WTC11 (cell line): ENCODE data around the gene TBCEL. TPM values are rescaled to one million over a fixed set of nuclear protein-coding genes. Genes with fewer than 3 reads are reported as not detected.

Experiments
- ATAC-seq: fragments of 200-7000 bp; cut with Tn5 transposase; 2 replicates; pipeline ENCODE4 v1.10.0; 2021; ENCODE audit warnings: mild to moderate bottlenecking, moderate library complexity
- CTCF ChIA-PET: fragments of 300-600 bp; sonication (Branson Sonifier 250); formaldehyde crosslinking; loops from one replicate; lab custom pipeline; 2021; ENCODE audit warnings: antibody characterized with exemption; lab: Charles Lee
- POLR2A ChIA-PET: fragments of 350-600 bp; sonication (Branson Sonifier 250); formaldehyde crosslinking; loops from one replicate; lab custom pipeline; 2021; ENCODE audit warnings: antibody characterized with exemption; lab: Charles Lee
- DNase-seq: peaks from one replicate; pipeline ENCODE4 v3.0.0; 2021; ENCODE audit warnings: low spot score
- H3K27ac Mint-ChIP-seq: 2 replicates; pipeline ENCODE4 v1.8.0; 2021; ENCODE audit warnings: mixed read lengths
- H3K27me3 Mint-ChIP-seq: 2 replicates; pipeline ENCODE4 v1.8.0; 2021; ENCODE audit warnings: low read depth, mild to moderate bottlenecking, moderate library complexity, mixed read lengths
- H3K36me3 Mint-ChIP-seq: 2 replicates; pipeline ENCODE4 v1.8.0; 2021; ENCODE audit warnings: mixed read lengths
- H3K4me1 Mint-ChIP-seq: 2 replicates; pipeline ENCODE4 v1.8.0; 2022; ENCODE audit warnings: mixed read lengths
- H3K4me3 Mint-ChIP-seq: 2 replicates; pipeline ENCODE4 v1.8.0; 2021; ENCODE audit warnings: mild to moderate bottlenecking, moderate library complexity, mixed read lengths
- H3K9me3 Mint-ChIP-seq: 2 replicates; pipeline ENCODE4 v1.8.0; 2021; ENCODE audit warnings: mixed read lengths
- ELF4 ChIP-seq: sonication (generic); formaldehyde crosslinking; IDR thresholded peaks from 2 replicates; pipeline ENCODE4 v1.8.1; 2022; ENCODE audit warnings: low read depth, mild to moderate bottlenecking, moderate library complexity, missing genetic modification reagents
- IRF2 ChIP-seq: sonication (generic); formaldehyde crosslinking; IDR thresholded peaks from 2 replicates; pipeline ENCODE4 v1.8.0; 2022; ENCODE audit warnings: low read depth, missing genetic modification reagents, borderline replicate concordance
- NFYB ChIP-seq: sonication (generic); formaldehyde crosslinking; conservative IDR thresholded peaks from 2 replicates; pipeline ENCODE4 v1.8.0; 2022; ENCODE audit warnings: low read depth, missing genetic modification reagents
- NR1H2 ChIP-seq: sonication (generic); formaldehyde crosslinking; IDR thresholded peaks from 2 replicates; pipeline ENCODE4 v1.9.0; 2021; ENCODE audit warnings: mild to moderate bottlenecking, moderate library complexity, missing genetic modification reagents
- NR2C2 ChIP-seq: sonication (generic); formaldehyde crosslinking; IDR thresholded peaks from 2 replicates; pipeline ENCODE4 v1.8.0; 2022; ENCODE audit warnings: mild to moderate bottlenecking, missing genetic modification reagents
- PRRX2 ChIP-seq: fragments of 250-450 bp; sonication (Bioruptor Pico); IDR thresholded peaks from 2 replicates; pipeline ENCODE4 v1.8.0; 2021; ENCODE audit warnings: mild to moderate bottlenecking
- RORB ChIP-seq: fragments of 250-450 bp; sonication (Bioruptor Pico); IDR thresholded peaks from 2 replicates; pipeline ENCODE4 v1.9.0; 2021; ENCODE audit warnings: mild to moderate bottlenecking
- TCF7 ChIP-seq: sonication (generic); formaldehyde crosslinking; IDR thresholded peaks from 2 replicates; pipeline ENCODE4 v1.8.0; 2022; ENCODE audit warnings: mild to moderate bottlenecking, low read depth, missing genetic modification reagents, moderate library complexity
- ZNF138 ChIP-seq: sonication (generic); formaldehyde crosslinking; conservative IDR thresholded peaks from 2 replicates; pipeline ENCODE4 v1.8.1; 2022; ENCODE audit warnings: mild to moderate bottlenecking, moderate library complexity, missing genetic modification reagents
- ZNF219 ChIP-seq: sonication (generic); formaldehyde crosslinking; IDR thresholded peaks from 2 replicates; pipeline ENCODE4 v1.8.0; 2023; ENCODE audit warnings: missing genetic modification reagents, mild to moderate bottlenecking, borderline replicate concordance
- ZNF317 ChIP-seq: sonication (generic); formaldehyde crosslinking; IDR thresholded peaks from 2 replicates; pipeline ENCODE4 v1.8.1; 2023; ENCODE audit warnings: low read depth, mild to moderate bottlenecking, moderate library complexity, missing genetic modification reagents, borderline replicate concordance
- total RNA-seq: library from RNA; stranded (reverse); gene quantifications from 3 replicates; pipeline ENCODE4 v1.2.3, GENCODE V29; 2021
- TF ChIP-seq, protein P1 (sequence below): fragments of 250-450 bp; sonication (Bioruptor Pico); IDR thresholded peaks from 2 replicates; pipeline ENCODE4 v2.1.2; 2022; ENCODE audit warnings: mild to moderate bottlenecking, moderate library complexity
- TF ChIP-seq, protein P2 (sequence below): sonication (generic); formaldehyde crosslinking; IDR thresholded peaks from 2 replicates; pipeline ENCODE4 v1.8.0; 2022; ENCODE audit warnings: mild to moderate bottlenecking, missing genetic modification reagents
- TF ChIP-seq, protein P3 (sequence below): fragments of 250-450 bp; sonication (Bioruptor Pico); IDR thresholded peaks from 2 replicates; pipeline ENCODE4 v1.9.0; 2021; ENCODE audit warnings: mild to moderate bottlenecking
- TF ChIP-seq, protein P4 (sequence below): fragments of 250-450 bp; sonication (Bioruptor Pico); IDR thresholded peaks from 2 replicates; pipeline ENCODE4 v1.8.0; 2021; ENCODE audit warnings: mild to moderate bottlenecking
- TF ChIP-seq, protein P5 (sequence below): sonication (generic); formaldehyde crosslinking; IDR thresholded peaks from 2 replicates; pipeline ENCODE4 v1.8.0; 2022; ENCODE audit warnings: mild to moderate bottlenecking, missing genetic modification reagents
- TF ChIP-seq, protein P6 (sequence below): fragments of 200-600 bp; IDR thresholded peaks from 2 replicates; pipeline ENCODE4 v1.8.0; 2022; ENCODE audit warnings: antibody characterized with exemption
- TF ChIP-seq, protein P7 (sequence below): sonication (generic); formaldehyde crosslinking; conservative IDR thresholded peaks from 2 replicates; pipeline ENCODE4 v1.8.1; 2023; ENCODE audit warnings: mild to moderate bottlenecking, low read depth, missing genetic modification reagents, moderate library complexity

The TBCEL gene
- total RNA-seq, 1 experiment from 2014 or later = 9.5 TPM

DNA sequence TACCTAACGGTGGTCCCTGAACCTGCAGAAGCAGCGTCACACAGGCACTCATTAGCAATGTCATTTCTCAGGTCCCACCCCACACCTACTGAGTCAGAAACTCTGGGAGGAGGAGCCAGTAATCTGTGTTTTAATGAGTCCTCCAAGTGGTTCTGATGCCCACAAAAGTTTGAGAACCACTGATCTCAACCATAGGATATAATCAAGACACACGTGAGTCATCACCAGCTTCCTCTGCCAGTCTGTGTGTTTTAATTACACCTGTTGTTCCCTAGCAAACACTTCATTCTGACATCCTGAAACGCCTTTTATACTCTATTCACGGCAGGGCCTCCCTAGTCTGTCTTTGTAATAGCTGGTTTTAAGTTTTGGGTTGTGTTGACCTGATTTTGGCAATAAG is 82.9 kb downstream of the TBCEL start (continued):
- TF ChIP-seq, protein P1, sequence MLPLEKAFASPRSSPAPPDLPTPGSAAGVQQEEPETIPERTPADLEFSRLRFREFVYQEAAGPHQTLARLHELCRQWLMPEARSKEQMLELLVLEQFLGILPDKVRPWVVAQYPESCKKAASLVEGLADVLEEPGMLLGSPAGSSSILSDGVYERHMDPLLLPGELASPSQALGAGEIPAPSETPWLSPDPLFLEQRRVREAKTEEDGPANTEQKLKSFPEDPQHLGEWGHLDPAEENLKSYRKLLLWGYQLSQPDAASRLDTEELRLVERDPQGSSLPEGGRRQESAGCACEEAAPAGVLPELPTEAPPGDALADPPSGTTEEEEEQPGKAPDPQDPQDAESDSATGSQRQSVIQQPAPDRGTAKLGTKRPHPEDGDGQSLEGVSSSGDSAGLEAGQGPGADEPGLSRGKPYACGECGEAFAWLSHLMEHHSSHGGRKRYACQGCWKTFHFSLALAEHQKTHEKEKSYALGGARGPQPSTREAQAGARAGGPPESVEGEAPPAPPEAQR = no peak

DNA sequence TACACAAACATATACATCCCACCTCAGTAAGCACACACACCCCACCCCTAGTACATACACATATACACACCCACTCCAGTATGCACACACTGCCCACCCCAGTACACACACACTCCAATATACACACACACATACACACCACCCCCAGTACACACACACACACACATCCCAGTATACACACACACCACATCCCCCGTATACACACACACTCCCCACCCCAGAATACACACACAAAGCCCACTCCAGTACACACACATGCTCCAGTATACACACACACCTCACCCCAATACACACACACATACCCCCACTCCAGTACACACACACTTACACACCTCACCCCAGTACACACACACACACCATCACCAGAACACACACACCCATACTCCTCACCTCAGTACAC is 84.5 kb downstream of the TBCEL start:
- no peak overlapping the region for H3K27ac Mint-ChIP-seq
- H3K4me1 Mint-ChIP-seq = peaks cover 14% of the 10 kb centered on the region
- 0 out of 2 replicates have a peak, but pooled peaks cover 3% of the 10 kb centered on the region for H3K27me3 Mint-ChIP-seq
- no peaks in the 10 kb centered on the region for H3K36me3 Mint-ChIP-seq
- CTCF ChIA-PET = no interaction called here
- TF ChIP-seq ZNF138 (CRISPR knock-in tag) (no peak), RORB (CRISPR knock-in tag) (no peak), ZNF219 (no peak), IRF2 (CRISPR knock-in tag) (no peak), TCF7 (no peak), NR2C2 (CRISPR knock-in tag) (no peak), PRRX2 (no peak), NR1H2 (CRISPR knock-in tag) (no peak), NFYB (CRISPR knock-in tag) (no peak), ELF4 (CRISPR knock-in tag) (no peak), ZNF317 (CRISPR knock-in tag) (no peak)
- TF ChIP-seq, protein P2, sequence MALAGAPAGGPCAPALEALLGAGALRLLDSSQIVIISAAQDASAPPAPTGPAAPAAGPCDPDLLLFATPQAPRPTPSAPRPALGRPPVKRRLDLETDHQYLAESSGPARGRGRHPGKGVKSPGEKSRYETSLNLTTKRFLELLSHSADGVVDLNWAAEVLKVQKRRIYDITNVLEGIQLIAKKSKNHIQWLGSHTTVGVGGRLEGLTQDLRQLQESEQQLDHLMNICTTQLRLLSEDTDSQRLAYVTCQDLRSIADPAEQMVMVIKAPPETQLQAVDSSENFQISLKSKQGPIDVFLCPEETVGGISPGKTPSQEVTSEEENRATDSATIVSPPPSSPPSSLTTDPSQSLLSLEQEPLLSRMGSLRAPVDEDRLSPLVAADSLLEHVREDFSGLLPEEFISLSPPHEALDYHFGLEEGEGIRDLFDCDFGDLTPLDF (CRISPR knock-in tag) = no peak
- TF ChIP-seq, protein P3, sequence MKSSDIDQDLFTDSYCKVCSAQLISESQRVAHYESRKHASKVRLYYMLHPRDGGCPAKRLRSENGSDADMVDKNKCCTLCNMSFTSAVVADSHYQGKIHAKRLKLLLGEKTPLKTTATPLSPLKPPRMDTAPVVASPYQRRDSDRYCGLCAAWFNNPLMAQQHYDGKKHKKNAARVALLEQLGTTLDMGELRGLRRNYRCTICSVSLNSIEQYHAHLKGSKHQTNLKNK (CRISPR knock-in tag) = no peak
- TF ChIP-seq, protein P4, sequence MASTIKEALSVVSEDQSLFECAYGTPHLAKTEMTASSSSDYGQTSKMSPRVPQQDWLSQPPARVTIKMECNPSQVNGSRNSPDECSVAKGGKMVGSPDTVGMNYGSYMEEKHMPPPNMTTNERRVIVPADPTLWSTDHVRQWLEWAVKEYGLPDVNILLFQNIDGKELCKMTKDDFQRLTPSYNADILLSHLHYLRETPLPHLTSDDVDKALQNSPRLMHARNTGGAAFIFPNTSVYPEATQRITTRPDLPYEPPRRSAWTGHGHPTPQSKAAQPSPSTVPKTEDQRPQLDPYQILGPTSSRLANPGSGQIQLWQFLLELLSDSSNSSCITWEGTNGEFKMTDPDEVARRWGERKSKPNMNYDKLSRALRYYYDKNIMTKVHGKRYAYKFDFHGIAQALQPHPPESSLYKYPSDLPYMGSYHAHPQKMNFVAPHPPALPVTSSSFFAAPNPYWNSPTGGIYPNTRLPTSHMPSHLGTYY (CRISPR knock-in tag) = no peak
- TF ChIP-seq, protein P5, sequence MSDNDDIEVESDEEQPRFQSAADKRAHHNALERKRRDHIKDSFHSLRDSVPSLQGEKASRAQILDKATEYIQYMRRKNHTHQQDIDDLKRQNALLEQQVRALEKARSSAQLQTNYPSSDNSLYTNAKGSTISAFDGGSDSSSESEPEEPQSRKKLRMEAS (CRISPR knock-in tag) = no peak
- TF ChIP-seq, protein P6, sequence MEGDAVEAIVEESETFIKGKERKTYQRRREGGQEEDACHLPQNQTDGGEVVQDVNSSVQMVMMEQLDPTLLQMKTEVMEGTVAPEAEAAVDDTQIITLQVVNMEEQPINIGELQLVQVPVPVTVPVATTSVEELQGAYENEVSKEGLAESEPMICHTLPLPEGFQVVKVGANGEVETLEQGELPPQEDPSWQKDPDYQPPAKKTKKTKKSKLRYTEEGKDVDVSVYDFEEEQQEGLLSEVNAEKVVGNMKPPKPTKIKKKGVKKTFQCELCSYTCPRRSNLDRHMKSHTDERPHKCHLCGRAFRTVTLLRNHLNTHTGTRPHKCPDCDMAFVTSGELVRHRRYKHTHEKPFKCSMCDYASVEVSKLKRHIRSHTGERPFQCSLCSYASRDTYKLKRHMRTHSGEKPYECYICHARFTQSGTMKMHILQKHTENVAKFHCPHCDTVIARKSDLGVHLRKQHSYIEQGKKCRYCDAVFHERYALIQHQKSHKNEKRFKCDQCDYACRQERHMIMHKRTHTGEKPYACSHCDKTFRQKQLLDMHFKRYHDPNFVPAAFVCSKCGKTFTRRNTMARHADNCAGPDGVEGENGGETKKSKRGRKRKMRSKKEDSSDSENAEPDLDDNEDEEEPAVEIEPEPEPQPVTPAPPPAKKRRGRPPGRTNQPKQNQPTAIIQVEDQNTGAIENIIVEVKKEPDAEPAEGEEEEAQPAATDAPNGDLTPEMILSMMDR = no peak
- TF ChIP-seq, protein P7, sequence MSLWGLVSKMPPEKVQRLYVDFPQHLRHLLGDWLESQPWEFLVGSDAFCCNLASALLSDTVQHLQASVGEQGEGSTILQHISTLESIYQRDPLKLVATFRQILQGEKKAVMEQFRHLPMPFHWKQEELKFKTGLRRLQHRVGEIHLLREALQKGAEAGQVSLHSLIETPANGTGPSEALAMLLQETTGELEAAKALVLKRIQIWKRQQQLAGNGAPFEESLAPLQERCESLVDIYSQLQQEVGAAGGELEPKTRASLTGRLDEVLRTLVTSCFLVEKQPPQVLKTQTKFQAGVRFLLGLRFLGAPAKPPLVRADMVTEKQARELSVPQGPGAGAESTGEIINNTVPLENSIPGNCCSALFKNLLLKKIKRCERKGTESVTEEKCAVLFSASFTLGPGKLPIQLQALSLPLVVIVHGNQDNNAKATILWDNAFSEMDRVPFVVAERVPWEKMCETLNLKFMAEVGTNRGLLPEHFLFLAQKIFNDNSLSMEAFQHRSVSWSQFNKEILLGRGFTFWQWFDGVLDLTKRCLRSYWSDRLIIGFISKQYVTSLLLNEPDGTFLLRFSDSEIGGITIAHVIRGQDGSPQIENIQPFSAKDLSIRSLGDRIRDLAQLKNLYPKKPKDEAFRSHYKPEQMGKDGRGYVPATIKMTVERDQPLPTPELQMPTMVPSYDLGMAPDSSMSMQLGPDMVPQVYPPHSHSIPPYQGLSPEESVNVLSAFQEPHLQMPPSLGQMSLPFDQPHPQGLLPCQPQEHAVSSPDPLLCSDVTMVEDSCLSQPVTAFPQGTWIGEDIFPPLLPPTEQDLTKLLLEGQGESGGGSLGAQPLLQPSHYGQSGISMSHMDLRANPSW (CRISPR knock-in tag) = no peak
- no peak for ATAC-seq
- H3K9me3 Mint-ChIP-seq = no peaks in the 10 kb centered on the region
- no peak for DNase-seq
- no peak overlapping the region for H3K4me3 Mint-ChIP-seq
- POLR2A ChIA-PET = no interaction called here
